H9 (cell line): ENCODE measurements around the gene LCN2. TPM values are rescaled to one million over a fixed set of nuclear protein-coding genes. Genes with fewer than 3 reads are reported as not detected.

Source experiments
- DNase-seq: peaks from one replicate; pipeline ENCODE4 v3.0.0-alpha.2; 2017
- H2AFZ ChIP-seq: one replicate; pipeline ENCODE4 v1.6.1; 2013; ENCODE audit warnings: mild to moderate bottlenecking, low read length, control low read depth, moderate library complexity
- H2AK5ac ChIP-seq: 2 replicates; pipeline ENCODE4 v1.6.1; 2013; ENCODE audit warnings: low read length, control low read depth, mixed read lengths; ENCODE audit not compliant: insufficient read length
- H2BK120ac ChIP-seq: one replicate; pipeline ENCODE4 v1.6.1; 2013; ENCODE audit warnings: low read depth, mild to moderate bottlenecking, low read length, control low read depth, inconsistent platforms; ENCODE audit not compliant: poor library complexity, severe bottlenecking
- H2BK12ac ChIP-seq: 2 replicates; pipeline ENCODE4 v1.6.1; 2013; ENCODE audit warnings: low read length, control low read depth, mixed read lengths, low read depth; ENCODE audit not compliant: insufficient read length
- H2BK15ac ChIP-seq: 2 replicates; pipeline ENCODE4 v1.6.1; 2013; ENCODE audit warnings: low read depth, low read length, control low read depth
- H2BK20ac ChIP-seq: one replicate; pipeline ENCODE4 v1.6.1; 2013; ENCODE audit warnings: low read depth, mild to moderate bottlenecking, low read length, control low read depth, inconsistent platforms; ENCODE audit not compliant: poor library complexity, severe bottlenecking
- H2BK5ac ChIP-seq: 2 replicates; pipeline ENCODE4 v1.6.1; 2013; ENCODE audit warnings: low read length, control low read depth, mixed read lengths; ENCODE audit not compliant: insufficient read length
- H3K14ac ChIP-seq: 2 replicates; pipeline ENCODE4 v1.6.1; 2013; ENCODE audit warnings: low read length, control low read depth; ENCODE audit not compliant: insufficient read depth
- H3K18ac ChIP-seq: 2 replicates; pipeline ENCODE4 v1.6.1; 2013; ENCODE audit warnings: low read depth, mild to moderate bottlenecking, mixed read lengths, low read length, control low read depth; ENCODE audit not compliant: insufficient read length
- H3K23ac ChIP-seq: 2 replicates; pipeline ENCODE4 v1.6.1; 2013; ENCODE audit warnings: low read length, control low read depth, mixed read lengths, low read depth; ENCODE audit not compliant: insufficient read length
- H3K23me2 ChIP-seq: 2 replicates; pipeline ENCODE4 v1.6.1; 2013; ENCODE audit warnings: low read depth, mild to moderate bottlenecking, mixed read lengths, low read length, control low read depth; ENCODE audit not compliant: insufficient read length, poor library complexity, severe bottlenecking
- H3K27ac ChIP-seq: 2 replicates; pipeline ENCODE4 v1.5.1; 2013; ENCODE audit warnings: low read length, control low read depth, mixed read lengths, low read depth; ENCODE audit not compliant: insufficient read length
- H3K27me3 ChIP-seq: 2 replicates; pipeline ENCODE4 v1.6.1; 2013; ENCODE audit warnings: low read length, control low read depth, inconsistent platforms; ENCODE audit not compliant: insufficient read depth
- H3K4ac ChIP-seq: 2 replicates; pipeline ENCODE4 v1.6.1; 2013; ENCODE audit warnings: low read depth, mild to moderate bottlenecking, control low read depth, inconsistent platforms, low read length, moderate library complexity
- H3K4me1 ChIP-seq: 2 replicates; pipeline ENCODE4 v1.6.1; 2013; ENCODE audit warnings: low read length, control low read depth, inconsistent platforms; ENCODE audit not compliant: insufficient read depth
- H3K4me2 ChIP-seq: 2 replicates; pipeline ENCODE4 v1.6.1; 2013; ENCODE audit warnings: low read length, control low read depth, mixed read lengths; ENCODE audit not compliant: insufficient read length, insufficient read depth
- H3K56ac ChIP-seq: 2 replicates; pipeline ENCODE4 v1.6.1; 2013; ENCODE audit warnings: low read depth, mild to moderate bottlenecking, mixed read lengths, low read length, control low read depth; ENCODE audit not compliant: insufficient read length
- H3K79me1 ChIP-seq: 2 replicates; pipeline ENCODE4 v1.6.1; 2013; ENCODE audit warnings: low read depth, mild to moderate bottlenecking, moderate library complexity, low read length, control low read depth, inconsistent platforms; ENCODE audit not compliant: insufficient read depth, poor library complexity, severe bottlenecking
- H3K79me2 ChIP-seq: 2 replicates; pipeline ENCODE4 v1.6.1; 2013; ENCODE audit warnings: low read length, control low read depth, inconsistent platforms; ENCODE audit not compliant: insufficient read depth
- H3K9ac ChIP-seq: 2 replicates; pipeline ENCODE4 v1.6.1; 2013; ENCODE audit warnings: low read length, control low read depth, mixed read lengths; ENCODE audit not compliant: insufficient read length; ENCODE audit errors: extremely low read depth
- H3K9me3 ChIP-seq: one replicate; pipeline ENCODE4 v1.6.1; 2013; ENCODE audit warnings: low read depth, low read length, inconsistent platforms; ENCODE audit not compliant: control insufficient read depth
- H3T11ph ChIP-seq: one replicate; pipeline ENCODE4 v1.6.1; 2013; ENCODE audit warnings: mild to moderate bottlenecking, low read length, control low read depth, inconsistent platforms
- H4K20me1 ChIP-seq: one replicate; pipeline ENCODE4 v1.6.1; 2013; ENCODE audit not compliant: control insufficient read depth, insufficient read length, insufficient read depth
- H4K5ac ChIP-seq: 2 replicates; pipeline ENCODE4 v1.6.1; 2013; ENCODE audit warnings: low read depth, mild to moderate bottlenecking, mixed read lengths, low read length, control low read depth; ENCODE audit not compliant: insufficient read length
- H4K8ac ChIP-seq: replicated peaks from 2 replicates; pipeline ENCODE4 v1.6.1; 2013; ENCODE audit warnings: low read length, control low read depth, mixed read lengths, low read depth; ENCODE audit not compliant: insufficient read length
- H4K91ac ChIP-seq: 2 replicates; pipeline ENCODE4 v1.6.1; 2013; ENCODE audit warnings: low read depth, mild to moderate bottlenecking, moderate library complexity, mixed read lengths, low read length, control low read depth; ENCODE audit not compliant: insufficient read length
- H3K27ac Mint-ChIP-seq, 3 experiments: 2 replicates in 2 of 3; 3 replicates in 1 of 3; pipeline ENCODE4 v1.8.0; 2020 to 2021; ENCODE audit warnings: mixed read lengths in 3 of 3, mild to moderate bottlenecking in 1 of 3, moderate library complexity in 1 of 3
- H3K27me3 Mint-ChIP-seq: 2 replicates; pipeline ENCODE4 v1.8.0; 2021; ENCODE audit warnings: low read depth, mild to moderate bottlenecking, moderate library complexity, mixed read lengths
- H3K36me3 Mint-ChIP-seq, 3 experiments: 2 replicates in 2 of 3; 3 replicates in 1 of 3; pipeline ENCODE4 v1.8.0; 2020 to 2021; ENCODE audit warnings: low read depth in 3 of 3, mixed read lengths in 3 of 3; ENCODE audit not compliant: insufficient read depth in 1 of 3
- H3K4me1 Mint-ChIP-seq, 2 experiments: 2 replicates each; pipeline ENCODE4 v1.8.0; 2020; ENCODE audit warnings: mixed read lengths in 2 of 2
- H3K4me3 Mint-ChIP-seq, 2 experiments: 2 replicates in 1 of 2; 3 replicates in 1 of 2; pipeline ENCODE4 v1.8.0; 2020 to 2021; ENCODE audit warnings: mild to moderate bottlenecking in 2 of 2, mixed read lengths in 2 of 2, moderate library complexity in 1 of 2
- H3K9me3 Mint-ChIP-seq, 2 experiments: 2 replicates in 1 of 2; 3 replicates in 1 of 2; pipeline ENCODE4 v1.8.0; 2020; ENCODE audit warnings: mild to moderate bottlenecking in 2 of 2, mixed read lengths in 2 of 2, moderate library complexity in 1 of 2
- WGBS: extraction: QIAGEN DNeasy Blood & Tissue Kit; methylation state at CpG from one replicate; pipeline ENCODE4 v1.1.7; 2013; ENCODE audit warnings: missing lambda C conversion rate, low lambda C conversion rate, mixed read lengths; ENCODE audit not compliant: insufficient read length; ENCODE audit errors: extremely low coverage; 5-methylcytosine and 5-hydroxymethylcytosine counted together
- total RNA-seq: library from RNA; stranded (reverse); gene quantifications from 2 replicates; pipeline ENCODE4 v1.2.1, GENCODE V29; 2021
- TF ChIP-seq, protein P1 (sequence below): fragments of 200-600 bp; sonication (generic); conservative IDR thresholded peaks from 3 replicates; pipeline ENCODE4 v1.8.0; 2021; ENCODE audit warnings: antibody characterized with exemption, mild to moderate bottlenecking

LCN2 gene
- total RNA-seq, 1 experiment from 2014 or later: not detected

DNA sequence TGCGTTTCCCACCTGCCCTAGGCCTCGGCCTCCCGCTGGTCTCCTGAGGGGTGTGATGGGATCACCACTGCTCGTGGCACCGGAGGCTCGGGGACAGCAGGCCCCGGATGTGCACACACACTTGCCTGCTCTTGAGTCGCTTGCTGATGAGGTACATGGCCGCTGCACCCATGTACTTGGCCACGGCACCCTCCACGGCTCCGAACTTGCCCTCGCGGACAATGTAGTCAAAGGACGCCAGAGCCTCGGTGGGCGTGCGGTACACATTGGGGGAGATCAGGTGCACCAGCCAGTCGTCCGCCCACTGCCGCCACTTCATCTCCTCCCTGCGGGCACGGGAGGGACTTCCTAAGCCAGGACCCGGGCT is 26.5 kb upstream of the LCN2 start:
- Histone ChIP-seq H4K5ac (no peak overlapping the region), H3K9me3 (no peaks in the 10 kb centered on the region), H4K8ac (no peak overlapping the region), H3K23ac (no peak overlapping the region), H2BK12ac (no peak overlapping the region), H4K20me1 (no peaks in the 10 kb centered on the region), H3K79me1 (no peaks in the 10 kb centered on the region), H2AFZ (no peak overlapping the region), H2AK5ac (no peak overlapping the region), H3K4me1 (no peaks in the 10 kb centered on the region), H3T11ph (no peak overlapping the region), H3K27me3 (no peaks in the 10 kb centered on the region), H2BK20ac (no peak overlapping the region), H3K9ac (no peak overlapping the region), H4K91ac (no peak overlapping the region), H2BK120ac (no peak overlapping the region), H2BK15ac (no peak overlapping the region), H3K4ac (no peak overlapping the region), H3K27ac (no peak overlapping the region), H3K4me2 (no peak overlapping the region), H3K56ac (no peak overlapping the region), H2BK5ac (no peak overlapping the region), H3K18ac (no peak overlapping the region), H3K23me2 (peaks cover 4% of the 10 kb centered on the region), H3K14ac (no peak overlapping the region), H3K79me2 (no peaks in the 10 kb centered on the region)
- Mint-ChIP-seq H3K9me3 (no peaks in the 10 kb centered on the region), H3K27ac (no peak overlapping the region), H3K36me3 (peaks cover 21 to 38% (median 36%) of the 10 kb centered on the region in 3 experiments), H3K4me1 (peaks cover 20% of the 10 kb centered on the region in 2 experiments), H3K4me3 (no peak overlapping the region), H3K27me3 (no peaks in the 10 kb centered on the region)
- WGBS: no CpG with 5 or more reads among the region's 24 CpGs
- TF ChIP-seq, protein P1, sequence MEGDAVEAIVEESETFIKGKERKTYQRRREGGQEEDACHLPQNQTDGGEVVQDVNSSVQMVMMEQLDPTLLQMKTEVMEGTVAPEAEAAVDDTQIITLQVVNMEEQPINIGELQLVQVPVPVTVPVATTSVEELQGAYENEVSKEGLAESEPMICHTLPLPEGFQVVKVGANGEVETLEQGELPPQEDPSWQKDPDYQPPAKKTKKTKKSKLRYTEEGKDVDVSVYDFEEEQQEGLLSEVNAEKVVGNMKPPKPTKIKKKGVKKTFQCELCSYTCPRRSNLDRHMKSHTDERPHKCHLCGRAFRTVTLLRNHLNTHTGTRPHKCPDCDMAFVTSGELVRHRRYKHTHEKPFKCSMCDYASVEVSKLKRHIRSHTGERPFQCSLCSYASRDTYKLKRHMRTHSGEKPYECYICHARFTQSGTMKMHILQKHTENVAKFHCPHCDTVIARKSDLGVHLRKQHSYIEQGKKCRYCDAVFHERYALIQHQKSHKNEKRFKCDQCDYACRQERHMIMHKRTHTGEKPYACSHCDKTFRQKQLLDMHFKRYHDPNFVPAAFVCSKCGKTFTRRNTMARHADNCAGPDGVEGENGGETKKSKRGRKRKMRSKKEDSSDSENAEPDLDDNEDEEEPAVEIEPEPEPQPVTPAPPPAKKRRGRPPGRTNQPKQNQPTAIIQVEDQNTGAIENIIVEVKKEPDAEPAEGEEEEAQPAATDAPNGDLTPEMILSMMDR: no peak
- DNase-seq: no peak
